ENCODE results near the gene CNKSR3.

The CNKSR3 gene

DNA sequence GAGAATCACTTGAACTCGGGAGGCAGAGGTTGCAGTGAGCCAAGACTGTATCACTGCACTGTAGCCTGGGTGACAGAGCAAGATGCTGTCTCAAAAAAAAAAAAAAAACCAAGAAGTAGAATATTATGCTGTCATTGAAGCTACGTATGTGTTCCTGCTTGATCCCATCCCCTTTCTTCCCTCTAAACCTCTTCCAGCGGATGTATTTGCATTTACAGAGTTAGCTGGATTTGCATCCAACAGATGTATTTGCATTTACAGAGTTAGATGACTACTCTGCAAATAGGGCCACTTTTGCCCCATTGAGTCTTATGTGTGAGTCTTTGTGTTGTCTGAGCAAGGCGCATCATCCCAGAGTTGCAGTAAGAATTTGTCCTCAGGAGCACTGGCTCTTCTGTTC, 128.9 kb downstream of the CNKSR3 start:
- no peak for DNase-seq (ENCODE audit: low read depth)

DNA sequence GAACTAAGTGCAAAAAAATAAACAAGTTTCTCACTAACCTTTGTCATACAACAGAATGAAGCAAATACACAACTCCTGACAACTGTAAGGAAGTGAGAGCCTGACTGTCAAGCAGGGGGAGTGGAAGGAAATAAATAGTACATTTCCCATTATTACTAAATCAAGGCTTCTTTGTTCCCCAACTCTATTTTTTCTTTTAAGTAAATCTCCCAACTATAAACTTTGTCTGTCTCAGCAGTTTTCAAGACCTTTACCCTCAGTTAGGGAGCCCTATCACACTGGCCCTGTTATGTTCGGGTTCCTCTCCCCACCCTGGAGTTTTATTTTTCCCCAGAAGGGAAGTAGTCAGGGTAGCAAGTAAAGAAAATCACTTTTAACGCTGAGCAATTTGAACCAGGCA, 129.7 kb downstream of the CNKSR3 start:
- no peak for DNase-seq (ENCODE audit: low read depth)

DNA sequence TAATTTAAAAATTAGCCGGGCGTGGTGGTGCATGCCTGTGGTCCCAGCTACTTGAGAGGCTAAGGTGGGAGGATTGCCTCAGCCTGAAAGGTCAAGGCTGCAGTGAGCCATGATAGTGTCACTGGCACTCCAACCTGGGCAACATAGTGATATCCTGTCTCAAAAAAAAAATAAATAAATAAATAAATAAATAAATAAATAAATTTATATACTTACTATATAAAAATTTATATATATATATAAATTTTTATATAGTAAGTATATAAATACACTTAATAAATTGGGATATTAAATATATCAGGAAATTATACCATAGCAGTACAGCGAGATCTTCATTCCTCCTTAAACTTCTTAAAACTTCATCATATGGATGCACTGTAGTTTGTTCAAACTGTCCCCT, 130.9 kb downstream of the CNKSR3 start:
- no peak for DNase-seq (ENCODE audit: low read depth)

DNA sequence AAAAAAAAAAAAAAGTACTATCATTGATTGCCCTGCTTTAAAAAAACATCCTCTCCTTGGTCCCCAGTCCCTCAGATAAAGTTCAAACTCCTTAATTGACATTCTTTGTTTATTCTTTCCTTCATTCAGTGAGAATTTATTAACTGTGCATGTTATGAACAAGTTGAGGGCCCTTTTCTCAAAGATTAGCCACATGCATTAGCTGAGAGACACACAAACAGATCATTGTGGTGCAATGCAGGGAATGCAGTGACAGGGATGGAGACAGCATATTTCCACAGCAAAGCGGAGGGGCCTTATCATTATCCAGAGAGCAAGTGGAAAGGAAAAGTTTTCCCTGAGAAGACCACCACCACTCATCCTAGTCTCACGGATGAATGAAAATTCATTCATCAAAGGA, 132.0 kb downstream of the CNKSR3 start:
- DNase-seq (ENCODE audit: low read depth): no peak

DNA sequence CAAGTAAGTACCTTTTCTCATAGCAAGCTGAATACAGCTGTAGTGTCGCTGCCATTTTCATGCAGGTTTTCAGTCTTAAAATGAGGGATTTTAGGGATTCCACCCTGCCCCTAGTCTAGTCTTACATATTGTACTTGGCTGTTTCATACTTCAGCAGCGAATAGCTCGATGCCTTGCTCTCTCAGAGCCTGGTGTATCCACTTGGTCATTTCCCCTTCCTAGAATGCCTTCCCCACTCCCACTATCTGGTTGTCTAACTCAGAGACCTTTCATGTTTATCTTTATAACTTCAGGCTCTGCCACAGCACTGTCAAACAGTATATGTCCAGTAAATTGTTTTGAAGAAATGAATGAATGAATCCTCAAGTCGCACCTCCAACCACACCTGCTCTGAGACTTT, 132.8 kb downstream of the CNKSR3 start:
- no peak for DNase-seq (ENCODE audit: low read depth)

DNA sequence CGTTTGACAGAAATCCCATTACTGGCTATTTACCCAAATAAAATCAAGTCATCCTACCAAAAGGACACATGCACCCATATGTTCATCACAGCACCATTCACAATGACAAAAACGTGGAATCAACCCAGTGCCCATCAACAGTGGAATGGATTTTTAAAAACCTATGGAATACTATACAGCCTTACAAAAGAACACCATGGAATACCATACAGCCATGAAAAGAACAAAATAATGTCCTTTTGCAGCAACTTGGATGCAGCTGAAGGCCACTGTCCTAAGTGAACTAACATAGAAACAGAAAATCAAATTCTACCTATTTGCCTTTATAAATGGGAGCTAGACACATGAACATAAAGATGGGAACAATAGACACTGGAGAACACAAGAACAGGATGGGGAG, 136.5 kb downstream of the CNKSR3 start:
- no peak for DNase-seq (ENCODE audit: low read depth)

DNA sequence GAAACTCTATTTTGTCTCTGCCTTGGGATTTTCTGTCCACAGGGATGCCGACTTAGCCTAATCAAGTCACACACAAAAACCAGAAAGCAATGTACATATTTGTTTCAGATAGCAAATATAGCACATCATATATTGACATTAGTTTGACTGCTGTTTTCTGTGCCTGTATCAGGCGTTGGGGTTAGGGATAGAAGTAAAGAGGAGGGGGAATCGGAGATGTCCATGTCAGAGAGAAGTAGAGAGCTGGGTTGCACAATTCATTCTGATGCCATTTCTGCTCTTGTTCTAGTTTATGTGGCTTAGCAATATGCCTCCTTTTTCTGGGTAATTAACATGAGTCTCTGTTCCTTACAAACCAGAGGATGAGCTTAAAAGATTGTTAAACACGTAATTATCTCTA, 139.2 kb downstream of the CNKSR3 start:
- no peak for DNase-seq (ENCODE audit: low read depth)

DNA sequence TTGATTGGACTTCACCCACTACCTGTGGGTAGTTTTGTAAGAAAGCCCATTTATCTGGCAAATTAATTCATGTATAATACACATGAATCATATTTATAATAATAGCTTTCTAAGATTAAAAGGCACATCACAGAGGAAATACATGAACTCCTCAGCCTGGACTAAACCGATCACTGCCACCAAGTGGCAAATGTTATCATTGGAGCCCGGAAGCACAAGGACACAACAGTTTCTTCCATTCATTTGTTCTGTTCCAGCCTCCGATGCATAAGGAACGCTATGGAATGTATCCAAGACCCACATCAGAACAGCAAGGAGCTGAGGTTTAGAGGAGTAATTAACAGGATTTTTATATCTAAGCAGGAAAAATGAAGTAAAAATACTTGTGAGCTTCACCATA, 139.9 kb downstream of the CNKSR3 start:
- DNase-seq (ENCODE audit: low read depth): no peak

DNA sequence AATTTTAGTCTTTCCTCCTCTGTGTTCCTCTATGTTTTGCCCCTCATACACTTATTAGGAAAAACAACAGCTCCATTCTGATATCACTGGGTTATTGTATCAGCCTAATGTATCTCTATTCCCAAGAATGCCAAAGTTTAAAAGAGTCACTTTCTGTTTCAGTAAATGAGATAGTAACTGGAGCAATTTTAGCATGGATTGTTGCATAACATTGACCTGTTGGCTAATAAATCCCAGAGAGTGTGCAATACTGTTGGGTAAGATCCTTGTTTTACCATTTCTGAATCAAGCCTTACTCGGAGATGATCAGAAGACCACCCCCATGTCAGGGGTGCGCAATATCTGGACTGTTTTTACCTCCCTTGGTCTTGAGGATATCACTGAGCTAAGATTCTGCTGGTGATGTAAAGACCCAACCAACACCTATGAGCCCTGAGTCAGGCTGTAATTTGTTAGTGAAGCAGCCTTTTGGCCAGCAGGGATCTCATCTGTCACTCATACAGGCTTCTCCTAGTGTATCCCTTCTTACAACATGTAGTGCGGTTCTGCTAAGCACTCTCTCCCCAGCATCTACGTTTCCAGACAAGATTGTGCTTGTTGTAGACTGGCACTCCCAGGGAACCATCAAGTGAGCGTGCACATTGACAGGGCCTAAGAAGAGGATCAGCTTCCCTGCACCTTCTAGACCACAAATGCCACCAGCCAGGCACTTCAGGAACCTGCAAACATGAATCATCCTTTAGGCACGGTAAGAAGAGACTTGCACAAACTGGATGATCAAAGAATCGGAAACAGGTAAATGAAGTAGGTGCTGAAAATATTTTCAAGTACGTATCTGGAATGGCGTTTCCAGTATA, 142.4 kb downstream of the CNKSR3 start:
- no peak for DNase-seq (ENCODE audit: low read depth)

DNA sequence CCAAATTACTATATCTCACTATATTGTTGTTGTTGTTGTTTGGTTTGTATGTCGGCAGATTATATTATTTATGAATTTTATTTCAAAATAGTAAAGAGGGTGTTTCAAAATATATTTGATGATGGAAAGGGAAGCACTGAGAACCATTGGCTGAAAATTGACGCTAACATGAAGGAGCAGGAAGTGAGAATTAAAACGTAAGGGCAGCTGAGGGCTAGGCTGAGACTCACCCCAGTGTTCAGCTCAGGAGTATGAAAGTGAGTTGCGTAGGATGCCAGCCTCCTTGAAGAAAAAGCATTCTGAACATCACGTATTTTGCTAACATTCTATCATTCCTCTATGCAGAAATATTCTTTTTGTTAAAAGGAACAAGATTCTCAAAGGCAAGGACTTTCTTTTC, 143.1 kb downstream of the CNKSR3 start:
- DNase-seq (ENCODE audit: low read depth): no peak

DNA sequence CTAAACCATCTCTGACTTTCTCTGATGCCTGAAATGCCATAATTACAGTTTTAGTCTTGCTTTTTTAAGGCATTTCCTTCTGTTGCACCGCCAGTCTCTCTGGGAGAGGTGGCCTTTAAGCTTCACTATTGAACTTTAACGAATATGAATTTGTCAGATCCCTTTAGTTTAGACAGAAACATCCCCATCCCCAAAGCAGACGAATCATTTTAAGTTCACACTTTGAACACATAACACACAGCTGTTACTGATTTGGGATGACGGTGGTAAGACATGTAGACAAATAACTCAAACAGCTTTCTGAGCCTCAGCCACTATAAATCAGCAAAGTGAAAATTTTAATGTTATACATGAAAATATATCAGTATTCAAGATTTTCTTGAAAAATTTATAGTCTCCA, 146.7 kb downstream of the CNKSR3 start:
- no peak for DNase-seq (ENCODE audit: low read depth)

DNA sequence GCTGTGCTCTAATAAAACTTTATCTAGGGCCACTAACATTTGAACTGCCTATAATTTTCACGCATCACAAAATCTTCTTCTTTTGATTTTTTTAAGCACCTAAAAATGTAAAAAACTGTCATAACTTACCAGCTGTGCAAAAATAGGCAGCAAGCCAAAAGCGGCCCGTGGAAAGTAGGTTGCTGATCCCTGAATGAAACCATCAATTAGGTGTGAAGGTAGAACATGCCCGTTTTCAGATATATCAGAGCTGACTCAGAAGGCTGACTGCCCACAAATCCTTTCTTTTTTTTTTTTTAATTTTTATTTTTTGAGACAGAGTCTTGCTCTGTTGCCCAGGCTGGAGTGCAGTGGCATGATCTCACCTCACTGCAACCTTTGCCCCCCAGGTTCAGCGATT, 149.0 kb downstream of the CNKSR3 start:
- DNase-seq (ENCODE audit: low read depth): no peak

DNA sequence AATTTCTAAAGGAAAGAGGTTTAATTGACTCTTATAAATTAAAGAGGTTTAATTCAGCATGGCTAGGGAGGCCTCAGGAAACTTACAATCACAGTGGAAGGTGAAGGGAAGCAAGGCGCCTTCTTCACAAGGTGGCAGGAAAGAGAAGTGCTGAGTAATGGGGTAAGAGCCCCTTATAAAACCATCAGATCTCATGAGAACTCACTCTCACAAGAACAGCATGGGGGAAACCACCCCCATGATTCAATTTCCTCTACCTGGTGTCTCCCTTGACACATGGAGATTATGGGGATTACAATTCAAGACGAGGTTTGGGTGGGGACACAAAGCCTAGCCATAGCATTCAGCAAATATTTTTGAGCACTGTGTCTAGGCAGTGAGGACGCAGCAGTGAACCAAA, 150.0 kb downstream of the CNKSR3 start:
- DNase-seq (ENCODE audit: low read depth): no peak

DNA sequence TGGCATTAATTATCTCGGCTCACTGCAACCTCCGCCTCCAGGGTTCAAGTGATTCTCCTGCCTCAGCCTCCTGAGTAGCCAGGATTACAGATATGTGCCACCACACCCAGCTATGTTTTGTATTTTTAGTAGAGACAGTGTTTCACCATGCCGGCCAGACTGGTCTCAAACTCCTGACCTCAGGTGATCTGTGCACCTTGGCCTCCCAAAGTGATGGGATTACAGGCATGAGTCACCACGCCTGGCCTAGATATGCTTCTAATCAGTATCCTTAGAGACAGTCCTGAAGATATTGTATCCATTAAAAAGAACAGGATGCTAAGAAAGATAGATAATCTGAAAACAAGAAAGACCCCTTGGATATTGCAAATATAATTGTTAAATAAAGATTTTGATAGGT, 150.8 kb downstream of the CNKSR3 start:
- DNase-seq (ENCODE audit: low read depth): no peak

DNA sequence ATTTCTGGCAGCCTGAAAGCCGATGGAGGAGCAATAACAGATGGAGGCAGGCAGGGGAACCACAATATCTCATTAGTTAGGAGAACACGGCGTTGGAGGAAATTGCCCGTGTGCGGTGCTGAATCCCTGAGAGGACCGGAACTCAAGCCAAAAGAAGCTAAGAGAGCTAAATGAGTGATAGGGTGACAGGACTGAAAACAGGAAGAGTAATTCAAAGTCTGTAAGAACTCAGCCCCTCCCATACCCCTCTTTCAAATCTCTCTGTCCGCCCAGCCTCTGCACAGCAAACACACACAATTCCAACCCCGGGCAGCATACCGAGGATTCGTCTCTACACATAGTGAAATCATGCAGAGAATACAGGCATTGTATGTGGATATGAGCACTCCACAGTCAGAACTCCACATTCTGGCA, 151.3 kb downstream of the CNKSR3 start:
- DNase-seq (ENCODE audit: low read depth): no peak

DNA sequence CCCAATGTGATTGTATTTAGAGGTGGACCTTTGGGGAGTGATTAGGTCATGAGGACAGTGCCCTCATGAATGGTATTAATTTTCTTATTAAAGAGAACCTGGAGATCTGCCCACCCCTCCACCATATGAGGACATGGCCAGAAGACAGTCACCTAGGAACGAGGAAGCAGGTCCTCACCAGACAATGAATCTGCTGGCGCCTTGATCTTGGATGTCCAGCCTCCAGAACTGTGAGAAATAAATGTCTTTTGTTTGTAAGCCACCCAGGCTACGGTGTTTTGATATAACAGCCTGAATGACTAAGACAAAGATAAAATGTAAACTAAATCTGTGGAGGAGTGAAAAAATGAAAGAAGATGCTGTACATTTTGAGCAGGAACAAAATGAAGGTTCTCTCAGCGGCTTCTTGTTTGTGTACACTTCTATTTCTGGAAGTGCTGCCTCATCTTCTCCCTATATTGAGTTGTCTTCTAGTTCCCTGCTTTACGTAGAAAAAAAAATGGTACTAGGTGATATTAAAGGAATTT, 152.4 kb downstream of the CNKSR3 start:
- DNase-seq (ENCODE audit: low read depth): no peak

DNA sequence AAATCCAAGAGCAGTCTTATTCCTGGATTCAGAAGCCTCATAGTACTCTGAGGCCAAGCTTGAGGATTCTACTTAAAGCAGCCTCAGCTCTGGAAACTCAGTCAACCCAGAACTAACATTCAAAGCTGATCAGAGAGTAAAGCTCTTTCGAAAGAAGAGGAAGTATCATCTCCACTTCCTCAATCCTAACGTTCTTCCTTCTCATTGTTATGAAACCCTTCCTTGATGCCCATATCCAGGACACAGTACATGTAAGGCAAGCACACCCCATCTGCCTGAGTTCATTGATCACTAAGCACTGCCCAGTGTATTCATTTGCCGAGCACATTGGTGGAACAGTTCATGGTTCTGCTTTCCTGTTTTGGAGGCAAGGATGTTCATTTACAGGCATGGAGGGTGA, 153.8 kb downstream of the CNKSR3 start, which contains the start of gene IPCEF1:
Gene IPCEF1 (minus strand): TSS at position 114 of the 400 bp plus-strand sequence. CDS start 90,856 bp downstream, outside the sequence.
- no peak for DNase-seq (ENCODE audit: low read depth)

DNA sequence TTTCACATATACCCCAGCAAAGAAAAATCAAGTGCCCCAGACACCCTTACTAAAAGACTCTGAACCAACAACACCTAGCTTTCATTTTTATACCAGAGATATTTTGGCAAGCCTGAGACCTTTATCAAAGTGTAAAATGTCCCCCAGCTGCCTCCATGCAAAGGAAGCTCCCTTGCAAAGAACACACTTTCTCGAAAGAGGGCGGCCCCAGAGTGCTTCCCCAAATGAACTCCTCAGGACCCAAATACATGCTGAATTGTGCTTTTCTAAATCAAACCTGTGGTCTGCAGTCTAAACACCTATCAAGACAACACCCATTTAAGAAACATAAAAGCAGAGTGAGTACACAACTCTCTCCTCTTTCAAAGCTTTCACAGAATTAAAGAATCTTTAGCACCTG, 154.4 kb downstream of the CNKSR3 start:
- DNase-seq (ENCODE audit: low read depth): no peak

DNA sequence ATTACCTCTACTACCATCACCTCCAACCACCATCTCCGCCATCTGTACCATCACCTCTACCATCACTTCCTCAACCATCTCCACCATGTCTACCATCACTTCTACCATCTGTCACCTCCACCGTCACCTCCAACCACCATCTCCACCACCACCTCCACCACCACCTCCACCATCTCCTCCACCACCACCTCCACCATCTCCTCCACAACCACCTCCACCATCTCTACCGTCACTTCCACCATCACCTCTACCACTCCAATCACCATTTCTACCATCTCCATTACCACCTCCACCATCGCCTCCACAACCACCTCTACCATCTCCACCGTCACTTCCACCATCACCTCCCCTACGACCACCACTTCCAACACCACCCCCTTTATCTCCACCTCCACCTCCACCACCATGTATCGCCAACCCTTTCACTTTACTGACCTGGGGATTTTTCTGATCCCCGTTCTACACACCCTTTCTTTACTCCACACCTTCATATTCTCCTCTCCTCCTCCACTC, 156.2 kb downstream of the CNKSR3 start:
- DNase-seq (ENCODE audit: low read depth): no peak

DNA sequence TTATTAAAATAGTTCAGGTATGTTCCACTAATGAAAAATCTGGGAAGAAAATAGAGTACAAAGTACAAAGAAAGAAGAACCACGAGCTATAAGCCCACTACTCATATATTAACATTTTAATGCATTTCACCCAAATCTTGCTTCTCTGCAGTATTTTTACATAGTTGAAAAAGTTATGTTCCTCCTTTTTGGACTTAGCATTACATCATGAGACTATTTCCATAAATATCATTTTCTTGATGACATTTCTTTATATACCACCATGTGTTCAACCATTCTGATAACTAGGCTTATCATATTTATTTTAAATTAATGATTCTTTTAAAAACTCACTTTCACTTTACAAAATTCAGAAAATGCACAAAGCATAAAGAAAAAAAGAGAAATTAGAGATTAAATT, 156.9 kb downstream of the CNKSR3 start:
- DNase-seq (ENCODE audit: low read depth): no peak

DNA sequence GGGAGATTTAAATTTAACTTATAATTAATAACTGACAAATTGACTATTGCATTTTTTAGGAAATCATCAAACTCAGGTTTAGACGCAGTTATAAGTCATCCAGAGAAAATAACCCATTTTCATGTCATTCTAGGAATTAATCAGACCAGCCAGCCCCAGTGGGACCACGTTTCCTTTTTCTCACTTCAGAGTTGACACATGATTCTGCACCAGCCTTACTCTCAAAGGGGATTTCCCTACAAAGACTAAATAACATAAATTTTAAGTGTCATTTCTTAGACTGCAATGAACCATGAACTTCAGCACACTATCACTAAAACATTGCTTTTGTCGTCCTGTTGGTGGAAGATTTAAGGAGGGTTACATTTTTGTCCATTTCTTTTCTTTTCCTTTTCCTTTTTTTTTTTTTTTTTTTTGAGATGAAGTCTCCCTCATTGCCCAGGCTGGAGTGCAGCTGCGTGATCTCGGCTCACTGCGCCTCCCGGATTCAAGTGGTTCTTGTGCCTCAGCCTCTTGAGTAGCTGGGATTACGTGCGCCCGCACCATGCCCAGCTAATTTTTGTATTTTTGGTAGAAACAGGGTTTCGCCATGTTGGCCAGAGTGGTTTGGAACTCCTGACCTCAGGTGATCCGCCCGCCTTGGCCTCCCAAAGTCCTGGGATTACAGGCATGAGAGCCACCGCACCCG, 157.4 kb downstream of the CNKSR3 start:
- no peak for DNase-seq (ENCODE audit: low read depth)

DNA sequence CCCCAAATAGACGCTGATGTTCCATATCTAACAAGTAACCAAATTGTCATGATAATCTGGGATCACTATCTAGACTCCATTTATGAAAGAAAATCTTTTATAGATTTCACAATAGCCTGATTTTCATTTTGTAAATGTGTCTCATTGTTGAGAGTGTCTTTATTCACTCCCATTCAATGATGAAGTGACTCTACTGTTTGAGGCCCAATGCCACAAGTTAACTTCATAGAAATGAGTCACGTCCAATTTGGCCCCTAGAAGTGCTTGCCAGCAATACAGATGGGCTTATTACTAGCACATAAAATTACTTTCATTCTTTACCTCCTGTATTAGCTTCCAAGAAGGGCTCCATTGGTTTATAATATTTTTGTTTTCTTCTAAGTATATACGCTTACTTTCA, 160.2 kb downstream of the CNKSR3 start:
- no peak for DNase-seq (ENCODE audit: low read depth)

DNA sequence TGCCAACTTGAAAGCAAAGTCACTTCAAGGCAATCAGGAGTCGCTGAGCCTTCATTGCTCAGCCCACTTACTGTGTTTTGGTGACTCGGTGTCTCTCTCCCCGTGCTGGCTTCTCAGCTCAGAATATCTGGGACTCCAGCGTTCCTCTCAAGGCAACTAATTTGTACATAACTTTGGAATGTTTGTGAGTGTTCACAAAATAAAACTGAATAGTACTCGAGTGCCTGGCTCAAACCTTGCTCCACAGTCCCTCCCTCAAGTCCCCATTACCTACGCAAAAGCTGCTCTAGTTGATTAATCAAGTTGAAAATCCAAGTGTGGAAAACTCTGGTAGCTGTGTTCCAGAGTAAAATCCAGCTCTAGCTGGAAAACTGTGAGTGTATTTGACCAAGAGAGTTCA, 162.5 kb downstream of the CNKSR3 start:
- no peak for DNase-seq (ENCODE audit: low read depth)
